Endothelial cell of umbilical vein (primary cell): ENCODE data around the gene FBXW9. TPM values are rescaled to one million over a fixed set of nuclear protein-coding genes. Genes with fewer than 3 reads are reported as not detected.

Source experiments
- BruUV-seq: library from RNA; stranded (reverse); fragments of 400-500 nt; replicated peaks from 2 replicates; lab custom pipeline; 2021; lab: Mats Ljungman, UMichigan
- CTCF ChIA-PET: fragments of 300-600, 350-600 bp; sonication (Branson Sonifier 250); formaldehyde crosslinking; loops from one replicate; lab custom pipeline; 2021; ENCODE audit warnings: antibody characterized with exemption, inconsistent platforms; lab: Charles Lee
- POLR2A ChIA-PET: fragments of 300-600, 350-600 bp; sonication (Branson Sonifier 250); formaldehyde crosslinking; loops from one replicate; lab custom pipeline; 2021; ENCODE audit warnings: antibody characterized with exemption, inconsistent platforms; lab: Charles Lee
- DNase-seq: peaks from one replicate; pipeline ENCODE4 v3.0.0-alpha.2; 2011; ENCODE audit warnings: low read depth, low spot score
- FAIRE-seq: peaks from 2 replicates; lab custom pipeline; 2011; peaks lifted over from hg19 to GRCh38; lab: Jason Lieb, UNC
- H2AFZ ChIP-seq: 2 replicates; pipeline ENCODE4 v1.6.0; 2012; ENCODE audit warnings: low read depth, low read length, control low read depth, inconsistent platforms
- H3K27ac ChIP-seq: 2 replicates; pipeline ENCODE4 v1.5.1; 2011; ENCODE audit warnings: low read depth, mild to moderate bottlenecking, control low read depth, low read length, moderate library complexity; ENCODE audit not compliant: insufficient read depth
- H3K27me3 ChIP-seq, 2 experiments: 2 replicates each; pipeline versions ENCODE4 v1.6.0 to v1.6.1; 2011; ENCODE audit warnings: low read length in 2 of 2, mixed read lengths in 1 of 2; ENCODE audit not compliant: control insufficient read depth in 2 of 2, insufficient read depth in 2 of 2
- H3K36me3 ChIP-seq, 2 experiments: 2 replicates in 1 of 2; 3 replicates in 1 of 2; pipeline ENCODE4 v1.5.1; 2011; ENCODE audit warnings: low read length in 2 of 2, mild to moderate bottlenecking in 1 of 2, moderate library complexity in 1 of 2; ENCODE audit not compliant: control insufficient read depth in 2 of 2, insufficient read depth in 2 of 2; ENCODE audit errors: extremely low read depth in 1 of 2
- H3K4me1 ChIP-seq: 3 replicates; pipeline ENCODE4 v1.5.1; 2011; ENCODE audit warnings: mild to moderate bottlenecking, low read length; ENCODE audit not compliant: control insufficient read depth, insufficient read depth; ENCODE audit errors: extremely low read depth
- H3K4me2 ChIP-seq: 2 replicates; pipeline ENCODE4 v1.6.1; 2011; ENCODE audit warnings: low read length, control low read depth, mixed read lengths; ENCODE audit not compliant: insufficient read depth
- H3K4me3 ChIP-seq, 3 experiments: fragments of 200-600 bp in 1 of 3; sonication (generic), shearing (Covaris generic) in 1 of 3; replicated peaks in 1 of 3; 2 replicates each; pipeline ENCODE4 v1.5.1; 2011 to 2016; ENCODE audit warnings: control low read depth in 3 of 3, low read length in 3 of 3, mild to moderate bottlenecking in 2 of 3, inconsistent platforms in 1 of 3, low read depth in 1 of 3, moderate library complexity in 1 of 3; ENCODE audit not compliant: insufficient read depth in 1 of 3
- H3K79me2 ChIP-seq: 2 replicates; pipeline ENCODE4 v1.6.0; 2012; ENCODE audit warnings: low read length, inconsistent platforms; ENCODE audit not compliant: control insufficient read depth, insufficient read depth
- H3K9ac ChIP-seq: replicated peaks from 2 replicates; pipeline ENCODE3; 2011; ENCODE audit warnings: low read length, control low read depth; ENCODE audit not compliant: insufficient read depth; ENCODE audit errors: extremely low read depth
- H3K9me1 ChIP-seq: replicated peaks from 3 replicates; pipeline ENCODE4 v1.6.0; 2011; ENCODE audit warnings: mild to moderate bottlenecking, low read length; ENCODE audit not compliant: control insufficient read depth, insufficient read depth; ENCODE audit errors: extremely low read depth
- H3K9me3 ChIP-seq: replicated peaks from 2 replicates; pipeline ENCODE4 v1.5.1; 2012; ENCODE audit warnings: low read length, inconsistent platforms; ENCODE audit not compliant: control insufficient read depth, insufficient read depth
- H4K20me1 ChIP-seq: replicated peaks from 2 replicates; pipeline ENCODE3; 2011; ENCODE audit warnings: mild to moderate bottlenecking, low read length; ENCODE audit not compliant: control insufficient read depth, insufficient read depth; ENCODE audit errors: extremely low read depth
- CTCF ChIP-seq, 2 donors: IDR thresholded peaks; 1 replicate in 1 of 2; 2 replicates in 1 of 2; pipeline ENCODE4 v1.5.1; 2011; ENCODE audit warnings: low read length in 2 of 2, mild to moderate bottlenecking in 2 of 2, moderate library complexity in 2 of 2, control low read depth in 1 of 2, inconsistent platforms in 1 of 2, low read depth in 1 of 2; ENCODE audit not compliant: insufficient read depth in 1 of 2; ENCODE audit errors: extremely low read depth in 1 of 2
- EZH2 ChIP-seq: IDR thresholded peaks from 2 replicates; pipeline ENCODE4 v1.6.1; 2012; ENCODE audit warnings: borderline replicate concordance, low read depth, mild to moderate bottlenecking, moderate library complexity, low read length, inconsistent platforms; ENCODE audit not compliant: severe bottlenecking
- FOS ChIP-seq: IDR thresholded peaks from 2 replicates; pipeline ENCODE4 v1.6.1; 2011; ENCODE audit warnings: mild to moderate bottlenecking, low read length, moderate library complexity, borderline replicate concordance; ENCODE audit not compliant: insufficient read depth
- GATA2 ChIP-seq: IDR thresholded peaks from 2 replicates; pipeline ENCODE4 v1.7.0; 2011; ENCODE audit warnings: low read depth, mild to moderate bottlenecking, moderate library complexity, mixed read lengths, low read length; ENCODE audit not compliant: insufficient read length, insufficient read depth
- JUN ChIP-seq: IDR thresholded peaks from 2 replicates; pipeline ENCODE4 v1.6.1; 2011; ENCODE audit warnings: borderline replicate concordance, low read depth; ENCODE audit not compliant: insufficient read length, insufficient read depth
- MAX ChIP-seq: IDR thresholded peaks from 2 replicates; pipeline ENCODE4 v1.6.1; 2011; ENCODE audit not compliant: insufficient read depth, insufficient read length
- MYC ChIP-seq: IDR thresholded peaks from one replicate; pipeline ENCODE4 v1.6.1; 2011; ENCODE audit warnings: mild to moderate bottlenecking, low read depth, low read length
- POLR2A ChIP-seq: IDR thresholded peaks from 2 replicates; pipeline ENCODE4 v1.6.1; 2012; ENCODE audit warnings: low read depth, mild to moderate bottlenecking, control low read depth, low read length
- POLR2AphosphoS5 ChIP-seq: IDR thresholded peaks from 2 replicates; pipeline ENCODE4 v1.6.1; 2012; ENCODE audit warnings: low read depth, mild to moderate bottlenecking, control low read depth, low read length, moderate library complexity; ENCODE audit not compliant: insufficient read depth
- dilution Hi-C: fragments of 300-500 bp; cut with MboI; formaldehyde crosslinking; loops from one replicate; pipeline ENCODE4 v1.15.0; 2019; ENCODE audit warnings: low sequenced_read_pairs; ENCODE audit not compliant: extremely low pct_ligation_motif_present
- intact Hi-C: fragments of 100-400 bp; cut with micrococcal nuclease; formaldehyde crosslinking; loops from one replicate; pipeline ENCODE4 v1.10.0; 2022
- polyA plus RNA-seq, 4 experiments: library from polyadenylated mRNA; depleted of rRNA in 3 of 4; stranded (reverse) in 3 of 4; unstranded in 1 of 4; fragments of >200 nt; gene quantifications; 2 replicates each; pipeline versions ENCODE4 v1.2.1 to v1.2.3, GENCODE V29; 2011 to 2012; ENCODE audit warnings: missing spikeins in 1 of 4
- total RNA-seq: library from RNA; stranded (reverse); gene quantifications from 2 replicates; pipeline ENCODE4 v1.2.3, GENCODE V29; 2021

FBXW9 gene
- total and polyA plus RNA-seq, 2 donors (not counting 3 experiments of a cell fraction or from before 2014, with no cell fraction given): 12.4 to 19.3 TPM

GRCh38 chr19:12723641-12724426 lies 27.4 kb upstream of the FBXW9 start, which contains the start of gene TNPO2:
Gene TNPO2 (minus strand): TSS chr19:12723932. CDS start chr19:12720977, 2,955 bp downstream.
- Histone ChIP-seq H2AFZ (peak within 1 kb of the TSS; percentile 32), H3K4me3 (peak within 1 kb of the TSS; percentile 62 to 88 (median 62)), H3K4me2 (peak within 1 kb of the TSS; percentile 90), H3K36me3 (peaks cover 0 to 11% of the 10 kb centered on the region in 2 experiments), H3K27me3 (no peaks in the 10 kb centered on the region), H3K9me1 (no peaks in the 10 kb centered on the region), H3K9ac (peak within 1 kb of the TSS; percentile 78), H3K27ac (peak within 1 kb of the TSS; percentile 57), H3K79me2 (peaks cover 45% of the 10 kb centered on the region), H3K9me3 (no peaks in the 10 kb centered on the region), H4K20me1 (no peaks in the 10 kb centered on the region), H3K4me1 (peaks cover 10% of the 10 kb centered on the region)
- POLR2A ChIA-PET: interaction anchor here (0.6 to 3.2 kb wide), 4 partner anchors 10 to 1799 kb away, joined by 3 to 14 read pairs (median 4); partner anchors contain the start of genes GET3, JUNB and TRIR
- no TSS peak for BruUV-seq
- TF ChIP-seq GATA2: peak; percentile 86
- no peak for TF ChIP-seq JUN
- TF ChIP-seq CTCF (IDR thresholded peaks at IDR 0.05; ENCODE audit: extremely low read depth in 1 of 2, insufficient read depth in 1 of 2, low read depth in 1 of 2, low read length in 2 of 2): no peak
- TF ChIP-seq MYC: peak; percentile 98
- TF ChIP-seq FOS: no peak
- TF ChIP-seq EZH2: no peak
- peak; percentile 68 for TF ChIP-seq POLR2A
- TF ChIP-seq POLR2AphosphoS5: peak; percentile 60
- TF ChIP-seq MAX: peak; percentile 90
- intact Hi-C loops (loop anchor here (2.0 to 5.0 kb wide), 2 partner anchors 33 to 373 kb away; no protein-coding TSS in a partner anchor), dilution Hi-C loops (no loop called here)
- peak; percentile 65 for DNase-seq
- CTCF ChIA-PET: interaction anchor here (0.9 to 4.5 kb wide), 5 partner anchors 9 to 42 kb away, joined by 3 to 38 read pairs (median 7); no protein-coding TSS in a partner anchor
- peak; percentile 78 for FAIRE-seq
